ENCODE data around the gene EHD4.

DNA sequence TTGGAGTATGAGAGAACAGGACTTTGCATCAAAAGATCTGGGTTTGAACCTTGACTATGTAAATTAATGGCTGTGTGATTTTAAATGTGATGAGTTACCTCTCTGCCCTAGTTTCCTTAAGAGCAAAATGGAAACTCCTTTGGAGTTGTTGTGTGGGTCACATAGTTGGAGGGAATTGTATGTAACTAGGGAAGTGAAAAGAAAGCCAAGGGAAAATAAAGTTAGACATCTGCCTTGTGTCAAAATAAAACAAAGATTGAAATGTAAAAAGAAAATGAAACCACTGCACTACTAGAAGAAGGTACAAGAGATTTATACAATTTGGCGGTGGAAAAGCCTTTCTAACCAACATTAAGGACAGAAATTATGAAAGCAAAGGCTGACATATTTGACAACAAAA is 1.7 kb upstream of the EHD4 start:
- TF ChIP-seq, protein P1, sequence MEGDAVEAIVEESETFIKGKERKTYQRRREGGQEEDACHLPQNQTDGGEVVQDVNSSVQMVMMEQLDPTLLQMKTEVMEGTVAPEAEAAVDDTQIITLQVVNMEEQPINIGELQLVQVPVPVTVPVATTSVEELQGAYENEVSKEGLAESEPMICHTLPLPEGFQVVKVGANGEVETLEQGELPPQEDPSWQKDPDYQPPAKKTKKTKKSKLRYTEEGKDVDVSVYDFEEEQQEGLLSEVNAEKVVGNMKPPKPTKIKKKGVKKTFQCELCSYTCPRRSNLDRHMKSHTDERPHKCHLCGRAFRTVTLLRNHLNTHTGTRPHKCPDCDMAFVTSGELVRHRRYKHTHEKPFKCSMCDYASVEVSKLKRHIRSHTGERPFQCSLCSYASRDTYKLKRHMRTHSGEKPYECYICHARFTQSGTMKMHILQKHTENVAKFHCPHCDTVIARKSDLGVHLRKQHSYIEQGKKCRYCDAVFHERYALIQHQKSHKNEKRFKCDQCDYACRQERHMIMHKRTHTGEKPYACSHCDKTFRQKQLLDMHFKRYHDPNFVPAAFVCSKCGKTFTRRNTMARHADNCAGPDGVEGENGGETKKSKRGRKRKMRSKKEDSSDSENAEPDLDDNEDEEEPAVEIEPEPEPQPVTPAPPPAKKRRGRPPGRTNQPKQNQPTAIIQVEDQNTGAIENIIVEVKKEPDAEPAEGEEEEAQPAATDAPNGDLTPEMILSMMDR (IDR thresholded peaks at IDR 0.05; ENCODE audit: low read length) = no peak
- no peak for TF ChIP-seq EZH2 (IDR thresholded peaks at IDR 0.05; ENCODE audit: borderline replicate concordance, low read length)
